ENCODE data around the gene SCYGR7.

SCYGR7 gene

GRCh38 chr2:227759411-227760118, 31.4 kb downstream of the SCYGR7 start:
- H3K4me3 ChIP-seq (ENCODE audit: low read depth, low read length): no peak overlapping the region
- TF ChIP-seq CTCF (conservative IDR thresholded peaks at IDR 0.05; ENCODE audit: low read depth, low read length): no peak
- DNase-seq (ENCODE audit: low read depth): no peak

GRCh38 chr2:227761740-227762476, 33.8 kb downstream of the SCYGR7 start:
- TF ChIP-seq CTCF (conservative IDR thresholded peaks at IDR 0.05; ENCODE audit: low read depth, low read length): no peak
- DNase-seq (ENCODE audit: low read depth): no peak
- H3K4me3 ChIP-seq (ENCODE audit: low read depth, low read length): no peak overlapping the region

GRCh38 chr2:227765788-227766372, 37.7 kb downstream of the SCYGR7 start:
- DNase-seq (ENCODE audit: low read depth): no peak
- TF ChIP-seq CTCF (conservative IDR thresholded peaks at IDR 0.05; ENCODE audit: low read depth, low read length): no peak
- H3K4me3 ChIP-seq (ENCODE audit: low read depth, low read length): no peak overlapping the region

- peak; percentile 78 for DNase-seq (ENCODE audit: low read depth)
- peak; percentile 91 for TF ChIP-seq CTCF (conservative IDR thresholded peaks at IDR 0.05; ENCODE audit: low read depth, low read length)
- no peak overlapping the region for H3K4me3 ChIP-seq (ENCODE audit: low read depth, low read length)
These were observed 38.3 kb downstream of the SCYGR7 start for GRCh38 chr2:227766373-227766883.

GRCh38 chr2:227767830-227768229, 39.7 kb downstream of the SCYGR7 start:
- no peak for DNase-seq (ENCODE audit: low read depth)
- no peak overlapping the region for H3K4me3 ChIP-seq (ENCODE audit: low read depth, low read length)
- TF ChIP-seq CTCF (conservative IDR thresholded peaks at IDR 0.05; ENCODE audit: low read depth, low read length): no peak

- no peak for TF ChIP-seq CTCF (conservative IDR thresholded peaks at IDR 0.05; ENCODE audit: low read depth, low read length)
- H3K4me3 ChIP-seq (ENCODE audit: low read depth, low read length): no peak overlapping the region
- peak; percentile 73 for DNase-seq (ENCODE audit: low read depth)
These were observed 44.1 kb downstream of the SCYGR7 start for GRCh38 chr2:227772197-227772661.

All from choroid plexus epithelial cell (primary cell).